Heart left ventricle (tissue), 16 donors: ENCODE measurements around the gene FKBP2. TPM values are rescaled to one million over a fixed set of nuclear protein-coding genes. Genes with fewer than 3 reads are reported as not detected.

ENCODE experiments used
- ATAC-seq, 4 donors: fragments of 200-7000 bp; cut with Tn5 transposase; one replicate each; pipeline ENCODE4 v1.9.1; 2020 to 2022; ENCODE audit warnings: moderate library complexity in 4 of 4, mild to moderate bottlenecking in 3 of 4, moderate number of reproducible peaks in 1 of 4
- DNase-seq, 5 donors: peaks; one replicate each; pipeline ENCODE4 v3.0.0-alpha.2; 2020
- H3K27ac ChIP-seq, 12 donors: fragments of 200-600 bp; sonication (generic) in 4 of 12; one replicate each; pipeline versions ENCODE4 v1.5.0 to v1.8.0; 2016 to 2022; ENCODE audit warnings: mild to moderate bottlenecking in 2 of 12
- H3K27me3 ChIP-seq, 9 donors: fragments of 200-600 bp; sonication (generic) in 2 of 9; one replicate each; pipeline versions ENCODE4 v1.5.1 to v1.8.0; 2016 to 2022; ENCODE audit warnings: mild to moderate bottlenecking in 3 of 9
- H3K36me3 ChIP-seq, 9 donors: fragments of 200-600 bp; sonication (generic) in 2 of 9; one replicate each; pipeline versions ENCODE4 v1.5.0 to v1.8.0; 2018 to 2022; ENCODE audit warnings: mild to moderate bottlenecking in 2 of 9
- H3K4me1 ChIP-seq, 12 donors: fragments of 200-600 bp; sonication (generic) in 4 of 12; one replicate each; pipeline versions ENCODE4 v1.5.0 to v1.8.0; 2016 to 2022; ENCODE audit warnings: mild to moderate bottlenecking in 3 of 12
- H3K4me3 ChIP-seq, 12 donors: fragments of 200-600 bp; sonication (generic) in 4 of 12; one replicate each; pipeline versions ENCODE4 v1.5.0 to v1.8.0; 2017 to 2022; ENCODE audit warnings: mild to moderate bottlenecking in 9 of 12, moderate library complexity in 4 of 12
- H3K9me3 ChIP-seq, 12 donors: fragments of 200-600 bp; sonication (generic) in 4 of 12; one replicate each; pipeline versions ENCODE4 v1.5.0 to v1.8.0; 2016 to 2022; ENCODE audit warnings: mild to moderate bottlenecking in 1 of 12
- POLR2A ChIP-seq, 2 donors: fragments of 450-650 bp; IDR thresholded peaks; one replicate each; pipeline ENCODE4 v1.6.1; 2017; ENCODE audit warnings: antibody characterized with exemption in 2 of 2, mild to moderate bottlenecking in 2 of 2, moderate library complexity in 2 of 2
- WGBS, 4 donors: extraction: QIAGEN DNeasy Blood & Tissue Kit in 2 of 4; methylation state at CpG; one replicate each; pipeline versions ENCODE4 v1.1.5 to v1.1.7; 2013 to 2018; 5-methylcytosine and 5-hydroxymethylcytosine counted together
- intact Hi-C, 10 donors: fragments of 100-400 bp; cut with DNase I; formaldehyde crosslinking; loops; one replicate each; pipeline versions ENCODE4 v1.11.1 to v1.14.2; 2022
- polyA plus RNA-seq, 2 donors: library from polyadenylated mRNA; stranded (reverse); fragments of 200-250 nt; gene quantifications; one replicate each; pipeline ENCODE4 v1.2.3, GENCODE V29; 2013
- total RNA-seq, 9 donors: library from RNA; depleted of rRNA in 2 of 9; stranded (reverse); fragments of >200 nt in 2 of 9; fragmentation: NEBNext Ultra II Directional in 3 of 9; extraction: Animal tissue kit (Norgen Biotek cat#: 25700) in 3 of 9; gene quantifications; one replicate each; pipeline versions ENCODE4 v1.1.0 to v1.2.4, GENCODE V29; 2016 to 2023
- TF ChIP-seq, protein P1 (sequence below), 12 donors: fragments of 200-600 bp; sonication (generic) in 4 of 12; IDR thresholded peaks; one replicate each; pipeline versions ENCODE4 v1.5.0 to v1.8.0; 2018 to 2022; ENCODE audit warnings: antibody characterized with exemption in 12 of 12, mild to moderate bottlenecking in 5 of 12
- donor health status: ischemic (EF 13 %, LVEDD 7.1; RV severe dilation, severe dysfunction).
- donor health status: healthy with polysubstance abuse.
- donor health status: DM: no; HTN: yes; CAD: no.
- donor health status: DM: no; HTN: no; CAD: no.
- donor health status: ischemic (EF 25% LVEDD 6.9; RV normal size, moderate dysfunction).
- donor health status: ischemic (EF 25% LVEDD 5.7; RV mildly dilated, moderate dysfunction).
- donor health status: healthy.
- donor health status: DM: yes; HTN: yes; CAD: no.
- donor health status: ischemic (EF 35%, LVEDD 5.7; RV mildly dilated, moderate dysfunction).
- donor health status: nonischemic (EF 11% LVEDD 7.7; RV severe dilation, severe dysfunction).
- donor health status: DM: yes; HTN: yes; CAD: no.
- donor health status: PGD.
- donor health status: ischemic (EF 29% LVEDD 5.4; RV normal size, mild dysfunction).
- donor health status: nonischemic (EF 23%, LVEDD 6.1; RV moderate dilation, normal function).

FKBP2 gene
- total and polyA plus RNA-seq, 11 donors, result 35.0 to 250 (median 52.9) TPM

DNA sequence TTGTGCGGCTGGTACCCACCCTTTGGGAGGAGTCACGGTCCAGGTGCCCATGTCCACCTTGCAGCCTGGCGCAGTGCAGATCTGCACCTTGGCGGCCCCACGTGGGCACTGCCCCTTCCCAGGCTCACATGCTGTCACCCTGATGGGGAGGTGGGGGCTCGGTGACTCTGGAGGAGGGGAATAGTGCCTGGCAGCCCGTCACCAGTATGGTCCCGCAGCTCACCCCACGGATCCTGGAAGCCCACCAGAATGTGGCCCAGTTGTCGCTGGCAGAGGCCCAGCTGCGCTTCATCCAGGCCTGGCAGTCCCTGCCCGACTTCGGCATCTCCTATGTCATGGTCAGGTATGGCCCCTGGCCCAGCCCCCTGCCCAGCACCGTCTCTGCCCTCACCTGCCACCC, 20.1 kb upstream of the FKBP2 start:
- intact Hi-C loops, result no loop called here
- TF ChIP-seq, protein P1, sequence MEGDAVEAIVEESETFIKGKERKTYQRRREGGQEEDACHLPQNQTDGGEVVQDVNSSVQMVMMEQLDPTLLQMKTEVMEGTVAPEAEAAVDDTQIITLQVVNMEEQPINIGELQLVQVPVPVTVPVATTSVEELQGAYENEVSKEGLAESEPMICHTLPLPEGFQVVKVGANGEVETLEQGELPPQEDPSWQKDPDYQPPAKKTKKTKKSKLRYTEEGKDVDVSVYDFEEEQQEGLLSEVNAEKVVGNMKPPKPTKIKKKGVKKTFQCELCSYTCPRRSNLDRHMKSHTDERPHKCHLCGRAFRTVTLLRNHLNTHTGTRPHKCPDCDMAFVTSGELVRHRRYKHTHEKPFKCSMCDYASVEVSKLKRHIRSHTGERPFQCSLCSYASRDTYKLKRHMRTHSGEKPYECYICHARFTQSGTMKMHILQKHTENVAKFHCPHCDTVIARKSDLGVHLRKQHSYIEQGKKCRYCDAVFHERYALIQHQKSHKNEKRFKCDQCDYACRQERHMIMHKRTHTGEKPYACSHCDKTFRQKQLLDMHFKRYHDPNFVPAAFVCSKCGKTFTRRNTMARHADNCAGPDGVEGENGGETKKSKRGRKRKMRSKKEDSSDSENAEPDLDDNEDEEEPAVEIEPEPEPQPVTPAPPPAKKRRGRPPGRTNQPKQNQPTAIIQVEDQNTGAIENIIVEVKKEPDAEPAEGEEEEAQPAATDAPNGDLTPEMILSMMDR (IDR thresholded peaks at IDR 0.05), result no peak
- TF ChIP-seq POLR2A (IDR thresholded peaks at IDR 0.05), result no peak
- ATAC-seq (no peak), DNase-seq (peak in 1 of 5 donors; percentile 49)
- no peak overlapping the region for H3K27ac ChIP-seq
- peaks cover 0 to 21% (median 10%) of the 10 kb centered on the region in 12 donors for H3K4me1 ChIP-seq
- WGBS, 4 donors, result 88 to 94% (median 91%) methylated on average over 7 to 14 of the region's 14 CpGs
- no peaks in the 10 kb centered on the region for H3K27me3 ChIP-seq
- no peaks in the 10 kb centered on the region for H3K9me3 ChIP-seq
- no peak overlapping the region for H3K4me3 ChIP-seq
- peaks cover 0 to 78% (median 11%) of the 10 kb centered on the region in 9 donors for H3K36me3 ChIP-seq

DNA sequence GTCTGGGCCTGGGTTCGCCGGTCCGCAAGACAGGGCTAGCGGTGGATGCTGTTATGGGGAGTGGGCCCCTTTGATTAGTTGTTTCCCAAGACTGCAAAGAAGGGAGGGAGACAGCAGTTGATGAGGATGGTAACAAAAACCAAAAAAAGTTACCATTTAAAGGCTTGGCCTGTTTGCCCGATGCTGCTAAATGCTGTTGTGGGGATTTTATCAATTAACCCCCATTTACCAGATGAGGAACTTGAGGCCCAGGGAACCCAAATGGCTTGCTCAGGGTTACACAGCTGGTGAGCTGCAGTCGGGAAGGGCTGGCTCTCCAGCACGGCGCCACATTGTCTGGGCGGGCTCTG, 18.3 kb upstream of the FKBP2 start:
- H3K36me3 ChIP-seq, result peaks cover 0 to 63% (median 11%) of the 10 kb centered on the region in 9 donors
- ATAC-seq (no peak), DNase-seq (no peak)
- no peaks in the 10 kb centered on the region for H3K27me3 ChIP-seq
- H3K4me3 ChIP-seq, result no peak overlapping the region
- H3K9me3 ChIP-seq, result no peaks in the 10 kb centered on the region
- H3K27ac ChIP-seq, result peak overlapping the region in 1 of 12 donors; percentile 18
- no peak for TF ChIP-seq POLR2A (IDR thresholded peaks at IDR 0.05)
- TF ChIP-seq, protein P1 (IDR thresholded peaks at IDR 0.05), result no peak
- intact Hi-C loops, result no loop called here
- peaks cover 0 to 32% (median 21%) of the 10 kb centered on the region in 12 donors for H3K4me1 ChIP-seq
- WGBS, 4 donors, result 69 to 80% (median 72%) methylated on average over 9 of the region's 9 CpGs

DNA sequence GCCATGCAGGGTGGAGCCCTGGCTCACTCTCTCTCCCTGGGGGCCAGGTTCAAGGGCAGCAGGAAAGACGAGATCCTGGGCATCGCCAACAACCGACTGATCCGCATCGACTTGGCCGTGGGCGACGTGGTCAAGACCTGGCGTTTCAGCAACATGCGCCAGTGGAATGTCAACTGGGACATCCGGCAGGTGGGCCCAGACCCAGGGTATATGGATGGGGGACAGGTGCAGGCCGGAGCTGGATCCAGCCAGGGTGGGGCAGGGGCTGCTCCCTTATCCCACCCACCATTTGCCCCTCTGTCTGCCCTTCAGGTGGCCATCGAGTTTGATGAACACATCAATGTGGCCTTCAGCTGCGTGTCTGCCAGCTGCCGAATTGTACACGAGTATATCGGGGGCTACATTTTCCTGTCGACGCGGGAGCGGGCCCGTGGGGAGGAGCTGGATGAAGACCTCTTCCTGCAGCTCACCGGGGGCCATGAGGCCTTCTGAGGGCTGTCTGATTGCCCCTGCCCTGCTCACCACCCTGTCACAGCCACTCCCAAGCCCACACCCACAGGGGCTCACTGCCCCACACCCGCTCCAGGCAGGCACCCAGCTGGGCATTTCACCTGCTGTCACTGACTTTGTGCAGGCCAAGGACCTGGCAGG, 17.8 kb upstream of the FKBP2 start:
- 71 to 81% (median 81%) methylated on average over 21 to 24 of the region's 24 CpGs for WGBS, 4 donors
- H3K27ac ChIP-seq, result peak overlapping the region in 2 of 12 donors; percentile 5 to 18
- DNase-seq, result peak in 1 of 5 donors; percentile 28
- peaks cover 0 to 37% (median 25%) of the 10 kb centered on the region in 12 donors for H3K4me1 ChIP-seq
- H3K4me3 ChIP-seq, result no peak overlapping the region
- no peak for ATAC-seq
- no peaks in the 10 kb centered on the region for H3K27me3 ChIP-seq
- no peak for TF ChIP-seq POLR2A (IDR thresholded peaks at IDR 0.05)
- TF ChIP-seq, protein P1 (IDR thresholded peaks at IDR 0.05), result no peak
- intact Hi-C loops, result no loop called here
- no peaks in the 10 kb centered on the region for H3K9me3 ChIP-seq
- H3K36me3 ChIP-seq, result peaks cover 0 to 58% (median 11%) of the 10 kb centered on the region in 9 donors

DNA sequence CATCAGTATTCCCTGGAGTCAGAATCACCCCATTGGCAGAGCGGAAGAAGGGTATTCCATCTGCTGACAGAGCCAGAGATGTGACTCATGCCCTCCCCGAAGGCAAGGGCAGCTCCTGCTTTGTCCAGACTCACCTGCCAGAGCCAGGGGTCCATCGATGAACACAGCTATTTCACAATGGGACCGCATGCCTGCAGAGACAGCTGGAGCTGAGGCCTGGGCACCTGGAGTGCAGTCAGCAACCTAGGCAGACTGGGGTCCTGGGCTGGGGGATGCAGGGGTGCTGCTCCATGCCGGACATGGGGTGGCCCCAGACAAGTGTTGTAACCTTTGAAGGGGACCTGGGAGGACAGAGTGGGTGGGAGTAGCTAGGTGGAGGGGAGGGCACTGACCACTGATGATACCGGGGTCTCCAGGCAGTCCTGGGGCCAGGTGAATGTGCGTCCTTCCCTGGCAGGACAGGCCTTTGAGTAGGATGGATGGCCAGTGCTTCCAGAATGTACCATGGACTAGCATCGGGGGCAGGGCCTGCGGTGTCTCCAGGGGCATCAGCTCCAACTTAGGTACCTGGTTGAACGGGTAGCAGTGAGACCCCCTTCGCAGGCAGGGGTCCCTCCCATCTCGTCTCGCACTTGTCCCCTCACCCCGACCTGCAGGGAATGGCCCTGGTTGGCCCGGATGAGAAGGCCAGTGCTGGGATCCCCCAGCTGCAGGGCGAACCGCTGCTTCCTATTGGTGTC, 16.6 kb upstream of the FKBP2 start:
- H3K4me1 ChIP-seq, result peaks cover 0 to 47% (median 28%) of the 10 kb centered on the region in 12 donors
- 90 to 93% (median 92%) methylated on average over 14 to 17 of the region's 17 CpGs for WGBS, 4 donors
- intact Hi-C loops, result loop anchor here in 1 of 10 donors (2.0 kb wide), 1 partner anchor 44 kb away; no protein-coding TSS in a partner anchor
- no peaks in the 10 kb centered on the region for H3K9me3 ChIP-seq
- H3K4me3 ChIP-seq, result no peak overlapping the region
- H3K36me3 ChIP-seq, result peaks cover 0 to 46% (median 11%) of the 10 kb centered on the region in 9 donors
- H3K27me3 ChIP-seq, result no peaks in the 10 kb centered on the region
- DNase-seq (peak in 2 of 5 donors; percentile 31), ATAC-seq (no peak)
- no peak for TF ChIP-seq POLR2A (IDR thresholded peaks at IDR 0.05)
- TF ChIP-seq, protein P1 (IDR thresholded peaks at IDR 0.05), result no peak
- H3K27ac ChIP-seq, result peak overlapping the region in 2 of 12 donors; percentile 95 to 98
